ENCODE data around the gene TEX52.

Gene TEX52

DNA sequence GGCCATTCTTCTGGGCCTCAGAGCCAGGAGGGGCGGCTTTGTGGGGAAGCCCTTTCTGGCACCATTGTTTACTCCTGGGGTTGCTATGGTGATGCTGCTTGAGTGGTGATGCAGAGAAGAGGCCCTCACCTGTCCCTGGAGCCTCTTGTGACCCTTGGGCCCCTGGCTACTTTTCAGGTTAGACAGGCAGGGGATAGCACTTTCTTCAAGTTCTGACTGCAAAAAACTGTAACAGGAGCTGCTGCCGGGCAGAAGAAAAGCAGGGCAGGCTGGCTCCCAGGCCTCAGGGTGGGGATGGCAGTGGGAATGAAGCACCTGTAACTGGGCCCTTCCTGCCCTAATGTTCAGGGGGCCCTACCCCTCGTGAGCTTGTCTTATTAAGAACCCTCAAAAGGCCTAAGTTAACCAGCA, at the start of gene TEX52:
Gene TEX52, minus strand, starts transcription at position 19 of the 411 bp plus-strand sequence. Its CDS starts 13 bp downstream, at position 6.
- peak within 1 kb of the TSS; percentile 96 for H3K27ac Mint-ChIP-seq
- no peaks in the 10 kb centered on the region for H3K9me3 Mint-ChIP-seq
- peak within 1 kb of the TSS; percentile 25 for H3K4me3 Mint-ChIP-seq
- DNase-seq: peak; percentile 46
- TF ChIP-seq CTCF (IDR thresholded peaks at IDR 0.05): no peak
- peaks cover 16% of the 10 kb centered on the region for H3K27me3 Mint-ChIP-seq (ENCODE audit: low read depth, poor library complexity)
- H3K4me1 Mint-ChIP-seq: peaks cover 48% of the 10 kb centered on the region
- H3K36me3 Mint-ChIP-seq (ENCODE audit: low read depth): peaks cover 29% of the 10 kb centered on the region

DNA sequence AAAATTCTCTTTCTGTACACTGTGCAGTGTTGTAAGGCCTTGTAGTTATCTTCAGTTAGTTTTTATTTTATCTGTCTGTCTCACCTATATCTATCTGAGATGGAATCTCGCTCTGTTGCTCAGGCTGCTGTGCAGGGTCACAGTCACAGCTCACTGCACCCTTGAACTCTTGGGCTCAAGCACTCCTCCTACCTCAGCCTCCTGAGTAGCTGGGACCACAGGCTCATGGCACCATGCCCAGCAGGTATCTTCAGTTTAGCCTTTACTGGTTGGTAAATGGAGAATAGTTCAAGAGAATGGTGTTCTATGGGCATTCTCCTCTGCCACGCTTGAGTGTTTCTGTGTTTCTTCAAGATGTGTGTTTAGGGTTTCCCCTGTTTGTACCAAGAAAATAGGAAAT, 47.4 kb upstream of the TEX52 start:
- Mint-ChIP-seq H3K4me1 (peaks cover 6% of the 10 kb centered on the region), H3K27me3 (ENCODE audit: low read depth, poor library complexity) (no peaks in the 10 kb centered on the region), H3K27ac (no peak overlapping the region), H3K9me3 (no peaks in the 10 kb centered on the region), H3K4me3 (no peak overlapping the region), H3K36me3 (ENCODE audit: low read depth) (peaks cover 7% of the 10 kb centered on the region)
- DNase-seq: no peak
- TF ChIP-seq CTCF (IDR thresholded peaks at IDR 0.05): no peak

GRCh38 chr12:2902272-2902880, 45.5 kb upstream of the TEX52 start:
- no peak overlapping the region for H3K27ac Mint-ChIP-seq
- TF ChIP-seq CTCF (IDR thresholded peaks at IDR 0.05): no peak
- H3K36me3 Mint-ChIP-seq (ENCODE audit: low read depth): peaks cover 11% of the 10 kb centered on the region
- no peak overlapping the region for H3K4me3 Mint-ChIP-seq
- H3K9me3 Mint-ChIP-seq: no peaks in the 10 kb centered on the region
- no peaks in the 10 kb centered on the region for H3K27me3 Mint-ChIP-seq (ENCODE audit: low read depth, poor library complexity)
- no peak for DNase-seq
- H3K4me1 Mint-ChIP-seq: peaks cover 6% of the 10 kb centered on the region

GRCh38 chr12:2900642-2901041, 43.8 kb upstream of the TEX52 start:
- Mint-ChIP-seq H3K36me3 (ENCODE audit: low read depth) (peaks cover 11% of the 10 kb centered on the region), H3K4me3 (no peak overlapping the region)

DNA sequence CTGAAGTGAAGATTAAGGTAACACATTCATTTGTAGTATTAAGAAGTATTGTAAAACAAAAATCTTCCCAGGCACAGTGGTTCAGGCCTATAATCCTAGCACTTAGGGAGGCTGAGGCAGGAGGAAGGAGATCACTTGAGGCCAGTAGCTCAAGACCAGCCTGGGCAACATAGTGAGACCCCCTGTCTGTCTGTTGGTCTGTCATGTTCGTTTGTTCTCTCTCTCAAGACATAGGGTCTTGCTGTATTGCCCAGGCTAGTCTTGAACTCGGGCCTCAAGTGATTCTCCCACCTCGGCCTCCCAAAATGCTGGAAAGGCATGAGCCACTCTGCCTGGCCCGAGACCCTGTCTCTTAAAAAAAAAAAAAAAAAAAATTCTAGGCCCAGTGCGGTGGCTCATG, 40.6 kb upstream of the TEX52 start:
- H3K36me3 Mint-ChIP-seq (ENCODE audit: low read depth): peaks cover 11% of the 10 kb centered on the region
- no peak for DNase-seq
- TF ChIP-seq CTCF (IDR thresholded peaks at IDR 0.05): no peak

More at GRCh38 chr12:2900642-2901041, 43.8 kb upstream of the TEX52 start:
- no peaks in the 10 kb centered on the region for H3K27me3 Mint-ChIP-seq (ENCODE audit: low read depth, poor library complexity)
- TF ChIP-seq CTCF (IDR thresholded peaks at IDR 0.05): no peak
- H3K9me3 Mint-ChIP-seq: no peaks in the 10 kb centered on the region
- peaks cover 6% of the 10 kb centered on the region for H3K4me1 Mint-ChIP-seq
- no peak overlapping the region for H3K27ac Mint-ChIP-seq
- no peak for DNase-seq

DNA sequence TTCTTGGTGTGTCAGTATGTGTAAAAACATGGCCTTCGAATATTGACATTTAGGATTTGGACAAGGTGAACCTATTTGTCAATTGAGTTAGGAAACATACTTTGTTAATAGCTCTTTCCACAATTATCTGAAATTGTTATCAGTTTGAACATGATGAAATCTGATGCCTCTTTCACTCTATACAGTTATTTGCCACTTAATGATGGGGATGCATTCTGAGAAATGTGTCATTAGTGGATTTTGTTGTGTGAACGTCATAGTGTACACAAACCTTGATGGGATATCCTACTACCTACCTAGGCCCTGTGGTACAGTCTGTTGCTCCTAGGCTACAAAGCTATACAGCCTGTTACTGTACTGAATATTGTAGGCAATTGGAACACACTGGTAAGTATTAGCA, 38.7 kb upstream of the TEX52 start:
- Mint-ChIP-seq H3K27me3 (ENCODE audit: low read depth, poor library complexity) (no peaks in the 10 kb centered on the region), H3K36me3 (ENCODE audit: low read depth) (peaks cover 11% of the 10 kb centered on the region), H3K4me3 (no peak overlapping the region), H3K27ac (peak overlapping the region; percentile 71), H3K9me3 (no peaks in the 10 kb centered on the region), H3K4me1 (peaks cover 34% of the 10 kb centered on the region)
- no peak for DNase-seq
- no peak for TF ChIP-seq CTCF (IDR thresholded peaks at IDR 0.05)

More for the DNA sequence above, 40.6 kb upstream of the TEX52 start:
- Mint-ChIP-seq H3K9me3 (no peaks in the 10 kb centered on the region), H3K4me1 (peaks cover 17% of the 10 kb centered on the region), H3K27me3 (ENCODE audit: low read depth, poor library complexity) (no peaks in the 10 kb centered on the region), H3K27ac (no peak overlapping the region), H3K4me3 (no peak overlapping the region)
